Ramos (cell line): ENCODE data around the gene TFAP2D.

Experiments
- in situ Hi-C: fragments of 300-500 bp; cut with MboI; formaldehyde crosslinking; loops from one replicate; pipeline ENCODE4 v1.14.3; 2022; ENCODE audit warnings: low sequenced_read_pairs; ENCODE audit not compliant: unreplicated experiment

TFAP2D gene

DNA sequence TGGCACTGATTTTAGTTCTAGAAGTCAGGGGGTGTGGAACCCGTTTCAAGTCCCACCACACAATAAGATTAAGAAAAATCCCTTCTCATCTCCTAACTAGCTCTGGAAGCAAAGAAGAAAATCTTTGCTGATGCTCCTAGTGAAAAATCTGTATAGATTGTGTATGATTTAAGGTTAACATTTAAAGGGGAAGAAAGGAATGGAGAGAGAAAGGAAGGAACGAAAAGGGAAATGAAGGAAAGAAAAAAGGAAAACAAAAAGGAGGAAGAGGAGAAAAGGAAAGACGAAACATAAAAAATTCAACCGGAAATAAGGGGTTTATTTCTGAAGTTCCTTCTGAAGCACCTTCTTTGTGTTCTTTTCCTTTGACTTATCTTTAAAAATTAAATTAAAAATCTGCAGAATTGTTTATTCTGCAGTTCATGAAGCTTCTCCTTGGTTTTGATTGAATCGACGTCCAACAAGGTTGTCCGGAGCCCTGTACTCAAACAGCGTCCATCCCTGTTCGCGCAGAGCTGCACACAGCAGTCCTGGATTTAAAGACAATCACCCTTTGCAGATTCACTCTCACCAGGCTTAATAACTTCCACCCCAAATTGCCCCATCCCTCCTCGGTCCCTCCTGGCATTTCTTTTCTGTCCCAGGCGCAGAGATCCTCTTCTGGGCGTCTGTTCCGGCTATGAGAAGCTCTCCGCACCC, 103.8 kb downstream of the TFAP2D start:
- in situ Hi-C loops, result loop anchor here (10.0 to 25.0 kb wide), 2 partner anchors 938 to 1195 kb away; no protein-coding TSS in a partner anchor

DNA sequence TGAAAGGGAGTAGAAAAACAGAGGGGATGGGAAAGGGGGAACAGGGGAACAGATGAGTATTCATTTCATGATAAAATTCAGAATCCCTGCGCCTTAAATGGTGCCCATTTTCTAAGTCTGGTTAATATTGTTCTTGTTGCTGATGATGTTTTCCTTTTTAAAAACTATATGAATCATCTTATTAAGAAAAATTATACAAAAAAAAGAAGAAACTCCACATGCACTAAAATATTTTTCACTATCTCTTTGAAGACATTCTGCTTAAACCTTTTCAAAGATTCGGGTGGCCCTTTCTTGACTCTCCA, 104.3 kb downstream of the TFAP2D start:
- in situ Hi-C loops, result loop anchor here (10.0 to 25.0 kb wide), 2 partner anchors 937 to 1195 kb away; no protein-coding TSS in a partner anchor

GRCh38 chr6:50818020-50818419, 104.7 kb downstream of the TFAP2D start:
- in situ Hi-C loops, result loop anchor here (10.0 to 25.0 kb wide), 2 partner anchors 937 to 1194 kb away; no protein-coding TSS in a partner anchor

DNA sequence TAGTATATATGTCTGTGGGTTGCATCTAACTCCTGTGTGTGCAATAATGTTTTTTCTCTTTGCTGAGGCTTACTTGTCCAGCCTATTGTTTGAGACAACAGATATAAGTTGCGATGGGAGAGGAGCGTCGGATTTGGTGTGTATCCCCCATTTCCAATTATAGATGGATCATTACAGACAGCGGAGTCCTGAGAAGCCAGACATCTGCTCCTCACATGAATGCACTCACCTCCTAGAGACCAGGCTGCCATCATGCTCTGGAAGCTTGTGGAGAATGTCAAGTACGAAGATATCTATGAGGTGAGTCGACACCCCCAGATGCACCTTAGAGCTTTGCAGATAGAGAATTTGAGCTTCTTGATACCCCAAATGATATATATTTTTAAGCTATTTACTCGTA, 105.3 kb downstream of the TFAP2D start, which contains the start of gene TFAP2B:
Gene TFAP2B, plus strand, starts transcription at position 199 of the 400 bp plus-strand sequence. Its CDS starts 21 bp downstream, at position 220.
- in situ Hi-C loops, result loop anchor here (10.0 to 25.0 kb wide), 2 partner anchors 936 to 1194 kb away; no protein-coding TSS in a partner anchor

GRCh38 chr6:50819466-50819903, 106.2 kb downstream of the TFAP2D start:
- in situ Hi-C loops, result loop anchor here (10.0 to 25.0 kb wide), 2 partner anchors 935 to 1193 kb away; no protein-coding TSS in a partner anchor

- in situ Hi-C loops, result loop anchor here (10.0 to 25.0 kb wide), 2 partner anchors 935 to 1192 kb away; no protein-coding TSS in a partner anchor
Measured at GRCh38 chr6:50819904-50820868, 106.9 kb downstream of the TFAP2D start.

GRCh38 chr6:50820869-50821264, 107.5 kb downstream of the TFAP2D start:
- in situ Hi-C loops, result loop anchor here (25.0 kb wide), 1 partner anchor 1191 kb away; no protein-coding TSS in a partner anchor

DNA sequence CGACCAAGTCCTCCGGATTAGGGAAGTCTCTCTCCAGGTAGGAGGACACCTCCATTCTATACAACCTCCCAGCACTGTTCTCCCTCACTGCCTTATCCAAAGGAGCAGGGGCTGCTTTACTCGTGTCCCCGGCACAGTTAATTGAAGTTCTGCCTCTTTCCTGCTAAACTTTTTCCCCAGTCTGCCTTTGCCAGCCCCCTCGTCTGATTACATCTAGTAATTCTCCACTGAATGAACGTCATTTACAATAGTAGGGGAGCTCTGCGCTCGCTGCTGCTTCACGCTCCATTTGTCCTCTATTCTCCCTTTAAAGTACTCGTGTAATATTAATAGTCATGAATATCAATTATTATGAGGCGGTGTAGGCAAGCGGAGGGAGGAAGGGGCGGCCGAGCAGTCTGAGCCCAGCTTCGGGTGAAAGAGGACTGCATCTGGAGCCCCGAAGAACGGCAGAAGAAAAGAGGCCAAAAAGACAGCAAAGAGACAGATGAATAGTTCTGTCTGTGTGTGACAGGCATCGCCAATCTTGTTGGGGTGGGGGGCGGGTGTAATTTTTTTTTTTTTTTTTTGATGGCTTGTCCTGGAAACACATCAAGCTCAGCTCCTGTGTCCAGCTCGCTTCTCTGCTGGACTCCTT, 108.2 kb downstream of the TFAP2D start:
- in situ Hi-C loops, result loop anchor here (25.0 kb wide), 1 partner anchor 1191 kb away; no protein-coding TSS in a partner anchor

DNA sequence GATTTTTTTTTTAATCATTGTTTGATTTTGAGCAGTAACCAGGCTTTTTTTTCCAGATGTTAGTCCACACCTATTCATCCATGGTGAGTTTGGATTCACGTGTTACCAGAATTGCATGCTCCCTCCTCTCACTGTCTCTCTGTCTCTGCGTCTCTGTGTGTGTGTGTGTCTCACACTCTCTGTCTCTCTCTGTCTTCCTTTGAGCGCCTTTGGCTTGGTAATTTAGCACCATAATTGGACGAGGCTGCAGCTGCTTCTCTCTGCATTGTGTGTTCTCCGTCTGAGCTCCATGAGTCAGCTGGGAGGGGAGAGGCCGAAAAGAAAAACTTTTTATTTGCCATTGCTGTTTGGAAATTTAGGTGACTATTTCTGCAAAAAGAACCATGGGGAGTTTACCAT, 108.8 kb downstream of the TFAP2D start:
- in situ Hi-C loops, result loop anchor here (25.0 kb wide), 1 partner anchor 1190 kb away; no protein-coding TSS in a partner anchor
